Loucy (cell line): ENCODE measurements around the gene BCORL1.
A peak's percentile ranks its signal among the peaks of the same experiment; 100 is the strongest.

Experiments used
- H2AFZ ChIP-seq: fragments of 200-600 bp; sonication (generic); 2 replicates; pipeline ENCODE4 v1.6.0; 2016; ENCODE audit warnings: antibody characterized with exemption, mild to moderate bottlenecking, low read length, moderate library complexity
- H3F3A ChIP-seq: fragments of 200-600 bp; 2 replicates; pipeline ENCODE4 v1.6.0; 2016; ENCODE audit warnings: antibody characterized with exemption, low read depth, mild to moderate bottlenecking
- H3K27me3 ChIP-seq: fragments of 200-600 bp; sonication (generic); 2 replicates; pipeline ENCODE4 v1.6.1; 2014; ENCODE audit warnings: low read length, mild to moderate bottlenecking; ENCODE audit not compliant: insufficient read depth, poor library complexity, severe bottlenecking
- H3K36me3 ChIP-seq: fragments of 200-600 bp; sonication (generic); 2 replicates; pipeline ENCODE4 v1.6.1; 2016; ENCODE audit warnings: low read length; ENCODE audit not compliant: insufficient read depth
- H3K4me1 ChIP-seq: fragments of 200-600 bp; sonication (generic); 2 replicates; pipeline ENCODE4 v1.5.1; 2014; ENCODE audit warnings: low read length, mild to moderate bottlenecking; ENCODE audit not compliant: insufficient read depth, poor library complexity, severe bottlenecking
- H3K4me2 ChIP-seq: fragments of 200-600 bp; sonication (generic); 2 replicates; pipeline ENCODE4 v1.6.0; 2014; ENCODE audit warnings: antibody characterized with exemption, low read length, low read depth, mild to moderate bottlenecking; ENCODE audit not compliant: poor library complexity, severe bottlenecking
- H3K4me3 ChIP-seq: fragments of 200-600 bp; sonication (generic); 2 replicates; pipeline ENCODE4 v1.5.1; 2014; ENCODE audit warnings: low read length, mild to moderate bottlenecking, mixed read lengths; ENCODE audit not compliant: poor library complexity, severe bottlenecking
- H3K79me2 ChIP-seq: fragments of 200-600 bp; sonication (generic); 2 replicates; pipeline ENCODE4 v1.6.1; 2014; ENCODE audit warnings: low read length; ENCODE audit not compliant: insufficient read depth
- H3K9ac ChIP-seq: fragments of 200-600 bp; sonication (generic); 2 replicates; pipeline ENCODE4 v1.6.0; 2014; ENCODE audit warnings: mild to moderate bottlenecking, low read depth, low read length, moderate library complexity; ENCODE audit not compliant: poor library complexity, severe bottlenecking
- H3K9me2 ChIP-seq: fragments of 200-600 bp; sonication (generic); replicated peaks from 2 replicates; pipeline ENCODE4 v1.6.1; 2016; ENCODE audit warnings: low read depth, low read length, mixed read lengths
- H3K9me3 ChIP-seq: fragments of 200-600 bp; sonication (generic); 2 replicates; pipeline ENCODE4 v1.6.1; 2014; ENCODE audit warnings: mild to moderate bottlenecking, antibody characterized with exemption, low read length, low read depth; ENCODE audit not compliant: insufficient read depth
- H4K20me1 ChIP-seq: fragments of 200-600 bp; sonication (generic); 2 replicates; pipeline ENCODE4 v1.6.0; 2014; ENCODE audit warnings: antibody characterized with exemption, low read length, mild to moderate bottlenecking; ENCODE audit not compliant: insufficient read depth, poor library complexity, severe bottlenecking
- CTCF ChIP-seq: fragments of 200-600 bp; sonication (generic); conservative IDR thresholded peaks from 2 replicates; pipeline ENCODE4 v1.5.1; 2014; ENCODE audit warnings: mild to moderate bottlenecking, antibody characterized with exemption, low read length
- EZH2phosphoT487 ChIP-seq: fragments of 200-600 bp; IDR thresholded peaks from 2 replicates; pipeline ENCODE4 v1.6.1; 2018; ENCODE audit warnings: antibody characterized with exemption, mild to moderate bottlenecking, moderate library complexity, borderline replicate concordance

Gene BCORL1

GRCh38 chrX:130106071-130106470 is 123.6 kb downstream of the BCORL1 start:
- Histone ChIP-seq H3K27me3 (no peaks in the 10 kb centered on the region), H3K9me2 (no peaks in the 10 kb centered on the region), H4K20me1 (peaks cover 34% of the 10 kb centered on the region), H3K9me3 (no peaks in the 10 kb centered on the region), H3K4me1 (peaks cover 25% of the 10 kb centered on the region), H2AFZ (no peak overlapping the region), H3K79me2 (peaks cover 87% of the 10 kb centered on the region), H3K4me3 (no peak overlapping the region), H3K9ac (peak overlapping the region; percentile 36), H3K36me3 (no peaks in the 10 kb centered on the region), H3K4me2 (peak overlapping the region; percentile 96), H3F3A (no peaks in the 10 kb centered on the region)
- no peak for TF ChIP-seq CTCF
- TF ChIP-seq EZH2phosphoT487: no peak
